Astrocyte (in vitro differentiated cells and primary cell): ENCODE measurements around the gene RBFOX2.

ENCODE experiments used
- EZH2 ChIP-seq: IDR thresholded peaks from 2 replicates; pipeline ENCODE4 v1.6.1; 2012; ENCODE audit warnings: mild to moderate bottlenecking, low read length, inconsistent platforms; ENCODE audit not compliant: insufficient read depth
- TF ChIP-seq, protein P1 (sequence below): IDR thresholded peaks from 2 replicates; pipeline ENCODE4 v1.5.1; 2011; ENCODE audit warnings: low read depth, mild to moderate bottlenecking, inconsistent platforms, low read length, moderate library complexity; ENCODE audit not compliant: insufficient read depth

DNA sequence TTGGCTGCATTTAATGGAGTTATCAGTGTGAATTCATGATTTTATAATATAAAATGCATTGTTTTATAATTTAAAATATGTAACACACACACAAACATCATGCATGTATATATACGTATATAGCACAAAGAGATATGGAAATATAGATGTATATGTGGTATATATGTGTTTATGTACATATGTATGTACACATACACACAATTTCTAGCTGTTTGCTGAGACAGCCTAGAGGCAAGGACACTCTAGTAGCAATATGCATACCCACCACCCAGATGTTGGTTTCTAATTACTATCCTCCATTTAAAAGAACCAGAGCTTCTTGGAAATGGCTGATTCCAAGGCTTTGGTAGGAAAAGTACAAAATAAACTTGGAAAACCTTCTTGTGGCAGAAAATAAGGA, 50.4 kb downstream of the RBFOX2 start:
- TF ChIP-seq, protein P1, sequence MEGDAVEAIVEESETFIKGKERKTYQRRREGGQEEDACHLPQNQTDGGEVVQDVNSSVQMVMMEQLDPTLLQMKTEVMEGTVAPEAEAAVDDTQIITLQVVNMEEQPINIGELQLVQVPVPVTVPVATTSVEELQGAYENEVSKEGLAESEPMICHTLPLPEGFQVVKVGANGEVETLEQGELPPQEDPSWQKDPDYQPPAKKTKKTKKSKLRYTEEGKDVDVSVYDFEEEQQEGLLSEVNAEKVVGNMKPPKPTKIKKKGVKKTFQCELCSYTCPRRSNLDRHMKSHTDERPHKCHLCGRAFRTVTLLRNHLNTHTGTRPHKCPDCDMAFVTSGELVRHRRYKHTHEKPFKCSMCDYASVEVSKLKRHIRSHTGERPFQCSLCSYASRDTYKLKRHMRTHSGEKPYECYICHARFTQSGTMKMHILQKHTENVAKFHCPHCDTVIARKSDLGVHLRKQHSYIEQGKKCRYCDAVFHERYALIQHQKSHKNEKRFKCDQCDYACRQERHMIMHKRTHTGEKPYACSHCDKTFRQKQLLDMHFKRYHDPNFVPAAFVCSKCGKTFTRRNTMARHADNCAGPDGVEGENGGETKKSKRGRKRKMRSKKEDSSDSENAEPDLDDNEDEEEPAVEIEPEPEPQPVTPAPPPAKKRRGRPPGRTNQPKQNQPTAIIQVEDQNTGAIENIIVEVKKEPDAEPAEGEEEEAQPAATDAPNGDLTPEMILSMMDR: no peak
- no peak for TF ChIP-seq EZH2
